ENCODE results near the gene TMED6. TPM values are rescaled to one million over a fixed set of nuclear protein-coding genes. Genes with fewer than 3 reads are reported as not detected.

The TMED6 gene
- polyA plus RNA-seq, 4 donors: 4.5 to 5.7 (median 5.6) TPM; not detected in 1

DNA sequence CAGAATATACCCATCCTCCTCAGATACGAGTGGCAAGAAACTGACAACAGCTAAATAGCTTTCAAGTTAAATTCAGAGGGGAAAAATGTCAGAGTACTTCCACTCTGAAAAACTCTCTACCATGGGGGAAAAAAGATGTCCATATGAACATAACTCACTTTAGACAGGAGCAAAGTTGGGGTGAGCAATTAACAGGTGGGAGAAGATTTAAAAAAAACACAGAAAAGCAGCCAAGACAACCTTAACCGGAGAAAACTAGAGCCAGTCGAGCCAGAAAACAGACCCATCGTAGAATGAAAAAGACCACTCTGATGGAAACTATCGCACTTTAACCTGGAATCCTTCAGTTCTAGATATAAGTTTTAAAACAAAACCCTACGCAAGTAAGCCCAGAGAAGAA, 33.4 kb upstream of the TMED6 start:
- Histone ChIP-seq H3K4me1 (ENCODE audit: control insufficient read depth in 3 of 3, insufficient read depth in 2 of 3, low read depth in 1 of 3, low read length in 2 of 3) (peaks cover 0 to 8% (median 7%) of the 10 kb centered on the region in 3 donors), H3K4me3 (ENCODE audit: low read depth in 1 of 3, low read length in 3 of 3) (peak overlapping the region; percentile 72 to 92 (median 78)), H3K36me3 (ENCODE audit: control insufficient read depth in 3 of 3, insufficient read depth in 2 of 3, low read depth in 1 of 3, low read length in 3 of 3) (peaks cover 7 to 16% (median 10%) of the 10 kb centered on the region in 3 donors), H3K27me3 (ENCODE audit: control insufficient read depth in 3 of 3, insufficient read depth in 3 of 3, low read length in 3 of 3) (no peaks in the 10 kb centered on the region), H3K27ac (ENCODE audit: low read depth in 1 of 3, low read length in 2 of 3) (peak overlapping the region; percentile 72 to 93 (median 93)), H3K9me3 (ENCODE audit: control insufficient read depth in 2 of 2, insufficient read depth in 1 of 2, low read depth in 1 of 2, low read length in 1 of 2) (no peaks in the 10 kb centered on the region)
- WGBS, 3 donors: 0 to 4% (median 1%) methylated on average over 6 of the region's 6 CpGs
- peak in 1 of 2 donors; percentile 32 for DNase-seq
- no peak for FAIRE-seq

GRCh38 chr16:69382421-69382820, 30.8 kb upstream of the TMED6 start:
- H3K4me1 ChIP-seq (ENCODE audit: control insufficient read depth in 3 of 3, insufficient read depth in 2 of 3, low read depth in 1 of 3, low read length in 2 of 3): peaks cover 0 to 8% (median 7%) of the 10 kb centered on the region in 3 donors
- peaks cover 11 to 27% (median 15%) of the 10 kb centered on the region in 3 donors for H3K36me3 ChIP-seq (ENCODE audit: control insufficient read depth in 3 of 3, insufficient read depth in 2 of 3, low read depth in 1 of 3, low read length in 3 of 3)
- FAIRE-seq (no peak), DNase-seq (no peak)
- no peak overlapping the region for H3K4me3 ChIP-seq (ENCODE audit: low read depth in 1 of 3, low read length in 3 of 3)
- no peaks in the 10 kb centered on the region for H3K9me3 ChIP-seq (ENCODE audit: control insufficient read depth in 2 of 2, insufficient read depth in 1 of 2, low read depth in 1 of 2, low read length in 1 of 2)
- no peak overlapping the region for H3K27ac ChIP-seq (ENCODE audit: low read depth in 1 of 3, low read length in 2 of 3)
- no peaks in the 10 kb centered on the region for H3K27me3 ChIP-seq (ENCODE audit: control insufficient read depth in 3 of 3, insufficient read depth in 3 of 3, low read length in 3 of 3)
- WGBS, 3 donors: 96 to 100% (median 98%) methylated on average over 2 of the region's 2 CpGs

- peaks cover 11 to 34% (median 15%) of the 10 kb centered on the region in 3 donors for H3K36me3 ChIP-seq (ENCODE audit: control insufficient read depth in 3 of 3, insufficient read depth in 2 of 3, low read depth in 1 of 3, low read length in 3 of 3)
- DNase-seq: no peak
- peaks cover 0 to 8% (median 7%) of the 10 kb centered on the region in 3 donors for H3K4me1 ChIP-seq (ENCODE audit: control insufficient read depth in 3 of 3, insufficient read depth in 2 of 3, low read depth in 1 of 3, low read length in 2 of 3)
- 70 to 94% (median 86%) methylated on average over 2 of the region's 2 CpGs for WGBS, 3 donors
- no peak overlapping the region for H3K4me3 ChIP-seq (ENCODE audit: low read depth in 1 of 3, low read length in 3 of 3)
- peak overlapping the region in 1 of 3 donors; percentile 38 for H3K27ac ChIP-seq (ENCODE audit: low read depth in 1 of 3, low read length in 2 of 3)
- H3K9me3 ChIP-seq (ENCODE audit: control insufficient read depth in 2 of 2, insufficient read depth in 1 of 2, low read depth in 1 of 2, low read length in 1 of 2): no peaks in the 10 kb centered on the region
- H3K27me3 ChIP-seq (ENCODE audit: control insufficient read depth in 3 of 3, insufficient read depth in 3 of 3, low read length in 3 of 3): no peaks in the 10 kb centered on the region
- FAIRE-seq: no peak
Observed at GRCh38 chr16:69381231-69381630, 29.6 kb upstream of the TMED6 start.

GRCh38 chr16:69378760-69379159, 27.2 kb upstream of the TMED6 start:
- peaks cover 0 to 5% (median 0%) of the 10 kb centered on the region in 3 donors for H3K4me1 ChIP-seq (ENCODE audit: control insufficient read depth in 3 of 3, insufficient read depth in 2 of 3, low read depth in 1 of 3, low read length in 2 of 3)
- H3K4me3 ChIP-seq (ENCODE audit: low read depth in 1 of 3, low read length in 3 of 3): no peak overlapping the region
- no peak for FAIRE-seq
- no peaks in the 10 kb centered on the region for H3K9me3 ChIP-seq (ENCODE audit: control insufficient read depth in 2 of 2, insufficient read depth in 1 of 2, low read depth in 1 of 2, low read length in 1 of 2)
- no peak for DNase-seq
- no peaks in the 10 kb centered on the region for H3K27me3 ChIP-seq (ENCODE audit: control insufficient read depth in 3 of 3, insufficient read depth in 3 of 3, low read length in 3 of 3)
- 69 to 84% (median 76%) methylated on average over 1 of the region's 1 CpG for WGBS, 3 donors
- no peak overlapping the region for H3K27ac ChIP-seq (ENCODE audit: low read depth in 1 of 3, low read length in 2 of 3)
- peaks cover 11 to 35% (median 14%) of the 10 kb centered on the region in 3 donors for H3K36me3 ChIP-seq (ENCODE audit: control insufficient read depth in 3 of 3, insufficient read depth in 2 of 3, low read depth in 1 of 3, low read length in 3 of 3)

DNA sequence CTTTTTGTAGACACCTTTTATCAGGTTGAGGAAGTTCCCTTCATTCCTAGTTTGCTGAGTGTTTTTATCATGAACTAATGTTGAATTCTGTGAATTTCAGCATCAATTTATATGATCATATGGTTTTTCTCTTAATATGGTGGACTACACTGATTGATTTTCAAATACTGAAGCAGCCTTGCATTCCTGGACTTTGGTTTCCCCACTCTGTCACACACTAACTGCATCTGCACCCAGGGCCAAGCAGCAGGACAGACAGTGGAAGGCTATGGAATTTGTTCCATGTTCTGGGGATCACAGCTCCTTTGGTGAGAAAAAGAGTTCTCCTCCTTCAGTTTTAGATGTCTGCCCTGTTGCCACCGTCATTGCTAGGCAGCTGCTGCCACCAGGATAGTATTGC, 26.4 kb upstream of the TMED6 start:
- no peak overlapping the region for H3K27ac ChIP-seq (ENCODE audit: low read depth in 1 of 3, low read length in 2 of 3)
- peaks cover 8 to 37% (median 13%) of the 10 kb centered on the region in 3 donors for H3K36me3 ChIP-seq (ENCODE audit: control insufficient read depth in 3 of 3, insufficient read depth in 2 of 3, low read depth in 1 of 3, low read length in 3 of 3)
- H3K4me3 ChIP-seq (ENCODE audit: low read depth in 1 of 3, low read length in 3 of 3): no peak overlapping the region
- FAIRE-seq: no peak
- peaks cover 0 to 12% (median 0%) of the 10 kb centered on the region in 3 donors for H3K4me1 ChIP-seq (ENCODE audit: control insufficient read depth in 3 of 3, insufficient read depth in 2 of 3, low read depth in 1 of 3, low read length in 2 of 3)
- WGBS, 3 donors: 67 to 93% (median 89%) methylated on average over 1 of the region's 1 CpG
- H3K27me3 ChIP-seq (ENCODE audit: control insufficient read depth in 3 of 3, insufficient read depth in 3 of 3, low read length in 3 of 3): no peaks in the 10 kb centered on the region
- no peak for DNase-seq
- no peaks in the 10 kb centered on the region for H3K9me3 ChIP-seq (ENCODE audit: control insufficient read depth in 2 of 2, insufficient read depth in 1 of 2, low read depth in 1 of 2, low read length in 1 of 2)

GRCh38 chr16:69376393-69377059, 24.9 kb upstream of the TMED6 start:
- H3K36me3 ChIP-seq (ENCODE audit: control insufficient read depth in 3 of 3, insufficient read depth in 2 of 3, low read depth in 1 of 3, low read length in 3 of 3): peaks cover 6 to 32% (median 11%) of the 10 kb centered on the region in 3 donors
- WGBS, 3 donors: 96 to 97% (median 96%) methylated on average over 8 to 10 of the region's 10 CpGs
- DNase-seq: no peak
- no peaks in the 10 kb centered on the region for H3K9me3 ChIP-seq (ENCODE audit: control insufficient read depth in 2 of 2, insufficient read depth in 1 of 2, low read depth in 1 of 2, low read length in 1 of 2)
- H3K27me3 ChIP-seq (ENCODE audit: control insufficient read depth in 3 of 3, insufficient read depth in 3 of 3, low read length in 3 of 3): no peaks in the 10 kb centered on the region
- H3K4me3 ChIP-seq (ENCODE audit: low read depth in 1 of 3, low read length in 3 of 3): no peak overlapping the region
- H3K4me1 ChIP-seq (ENCODE audit: control insufficient read depth in 3 of 3, insufficient read depth in 2 of 3, low read depth in 1 of 3, low read length in 2 of 3): peaks cover 0 to 17% (median 0%) of the 10 kb centered on the region in 3 donors
- no peak for FAIRE-seq
- no peak overlapping the region for H3K27ac ChIP-seq (ENCODE audit: low read depth in 1 of 3, low read length in 2 of 3)

- peak; percentile 87 to 95 for DNase-seq
Observed at GRCh38 chr16:69373019-69373418, 21.4 kb upstream of the TMED6 start.

DNA sequence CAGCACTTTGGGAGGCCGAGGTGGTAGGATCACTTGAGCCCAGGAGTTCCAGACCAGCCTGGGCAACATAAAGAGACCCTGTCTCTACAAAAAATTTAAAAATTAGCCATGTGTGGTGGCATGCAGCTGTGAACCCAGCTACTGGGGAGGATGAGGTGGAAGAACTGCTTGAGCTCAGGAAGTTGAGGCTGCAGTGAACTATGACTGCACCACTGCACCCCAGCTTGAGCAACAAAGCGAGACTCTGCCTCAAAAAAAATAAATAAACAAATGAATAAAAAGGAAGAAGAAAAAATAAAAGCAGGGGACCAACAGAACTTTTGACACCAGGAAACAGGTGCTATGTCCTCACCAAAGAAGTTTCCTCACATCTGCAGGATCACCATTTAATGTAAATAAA, 20.0 kb upstream of the TMED6 start:
- DNase-seq (no peak), FAIRE-seq (no peak)
- Histone ChIP-seq H3K27me3 (ENCODE audit: control insufficient read depth in 3 of 3, insufficient read depth in 3 of 3, low read length in 3 of 3) (no peaks in the 10 kb centered on the region), H3K4me3 (ENCODE audit: low read depth in 1 of 3, low read length in 3 of 3) (no peak overlapping the region), H3K27ac (ENCODE audit: low read depth in 1 of 3, low read length in 2 of 3) (no peak overlapping the region), H3K9me3 (ENCODE audit: control insufficient read depth in 2 of 2, insufficient read depth in 1 of 2, low read depth in 1 of 2, low read length in 1 of 2) (no peaks in the 10 kb centered on the region), H3K36me3 (ENCODE audit: control insufficient read depth in 3 of 3, insufficient read depth in 2 of 3, low read depth in 1 of 3, low read length in 3 of 3) (peaks cover 5 to 45% (median 25%) of the 10 kb centered on the region in 3 donors), H3K4me1 (ENCODE audit: control insufficient read depth in 3 of 3, insufficient read depth in 2 of 3, low read depth in 1 of 3, low read length in 2 of 3) (peaks cover 0 to 17% (median 0%) of the 10 kb centered on the region in 3 donors)
- 89 to 97% (median 91%) methylated on average over 2 of the region's 2 CpGs for WGBS, 3 donors

More at GRCh38 chr16:69373019-69373418, 21.4 kb upstream of the TMED6 start:
- 42 to 75% (median 42%) methylated on average over 1 of the region's 1 CpG for WGBS, 3 donors
- Histone ChIP-seq H3K4me3 (ENCODE audit: low read depth in 1 of 3, low read length in 3 of 3) (no peak overlapping the region), H3K36me3 (ENCODE audit: control insufficient read depth in 3 of 3, insufficient read depth in 2 of 3, low read depth in 1 of 3, low read length in 3 of 3) (peaks cover 3 to 37% (median 20%) of the 10 kb centered on the region in 3 donors), H3K27ac (ENCODE audit: low read depth in 1 of 3, low read length in 2 of 3) (peak overlapping the region in 1 of 3 donors; percentile 64), H3K4me1 (ENCODE audit: control insufficient read depth in 3 of 3, insufficient read depth in 2 of 3, low read depth in 1 of 3, low read length in 2 of 3) (peaks cover 0 to 17% (median 0%) of the 10 kb centered on the region in 3 donors), H3K27me3 (ENCODE audit: control insufficient read depth in 3 of 3, insufficient read depth in 3 of 3, low read length in 3 of 3) (no peaks in the 10 kb centered on the region), H3K9me3 (ENCODE audit: control insufficient read depth in 2 of 2, insufficient read depth in 1 of 2, low read depth in 1 of 2, low read length in 1 of 2) (no peaks in the 10 kb centered on the region)
- no peak for FAIRE-seq
